Omental fat pad (tissue), 4 donors: Measurements from ENCODE around the gene EFCAB9. TPM values are rescaled to one million over a fixed set of nuclear protein-coding genes. Genes with fewer than 3 reads are reported as not detected.

Source experiments
- ATAC-seq: fragments of 150-250 bp; one replicate; pipeline ENCODE4 v1.9.1; 2016; ENCODE audit warnings: mild to moderate bottlenecking, moderate library complexity; ENCODE audit not compliant: low FRiP score
- DNase-seq: peaks from one replicate; pipeline ENCODE4 v3.0.0-alpha.2; 2019; ENCODE audit warnings: low spot score
- total RNA-seq, 4 donors: library from RNA; depleted of rRNA; stranded (reverse); fragments of >200 nt; gene quantifications; one replicate each; pipeline ENCODE4 v1.1.0, GENCODE V29; 2016
- TF ChIP-seq, protein P1 (sequence below), 3 donors: fragments of 450-650 bp; IDR thresholded peaks; one replicate each; pipeline ENCODE4 v1.5.1; 2016 to 2017; ENCODE audit warnings: antibody characterized with exemption in 3 of 3, mild to moderate bottlenecking in 3 of 3, moderate library complexity in 2 of 3

The EFCAB9 gene
- total RNA-seq, 4 donors from 2014 or later: not detected

DNA sequence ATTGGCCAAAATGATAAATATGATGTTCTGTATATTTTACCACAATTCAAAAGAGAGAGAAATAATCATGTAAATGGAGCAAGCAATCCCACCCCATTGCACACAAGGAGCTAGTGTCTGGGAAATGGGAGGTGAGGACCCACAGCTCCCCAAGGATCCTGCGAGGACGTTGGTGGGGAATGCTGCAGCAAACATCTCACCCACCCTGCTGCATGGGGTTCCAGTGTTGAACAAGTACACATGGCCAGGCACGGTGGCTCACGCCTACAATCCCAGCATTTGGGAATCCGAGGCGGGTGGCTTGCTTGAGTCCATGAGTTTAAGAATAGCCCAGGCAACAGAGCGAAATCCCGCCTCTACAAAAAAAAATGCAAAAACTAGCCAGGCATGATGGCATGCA, 35.0 kb upstream of the EFCAB9 start:
- ATAC-seq (no peak), DNase-seq (no peak)
- TF ChIP-seq, protein P1, sequence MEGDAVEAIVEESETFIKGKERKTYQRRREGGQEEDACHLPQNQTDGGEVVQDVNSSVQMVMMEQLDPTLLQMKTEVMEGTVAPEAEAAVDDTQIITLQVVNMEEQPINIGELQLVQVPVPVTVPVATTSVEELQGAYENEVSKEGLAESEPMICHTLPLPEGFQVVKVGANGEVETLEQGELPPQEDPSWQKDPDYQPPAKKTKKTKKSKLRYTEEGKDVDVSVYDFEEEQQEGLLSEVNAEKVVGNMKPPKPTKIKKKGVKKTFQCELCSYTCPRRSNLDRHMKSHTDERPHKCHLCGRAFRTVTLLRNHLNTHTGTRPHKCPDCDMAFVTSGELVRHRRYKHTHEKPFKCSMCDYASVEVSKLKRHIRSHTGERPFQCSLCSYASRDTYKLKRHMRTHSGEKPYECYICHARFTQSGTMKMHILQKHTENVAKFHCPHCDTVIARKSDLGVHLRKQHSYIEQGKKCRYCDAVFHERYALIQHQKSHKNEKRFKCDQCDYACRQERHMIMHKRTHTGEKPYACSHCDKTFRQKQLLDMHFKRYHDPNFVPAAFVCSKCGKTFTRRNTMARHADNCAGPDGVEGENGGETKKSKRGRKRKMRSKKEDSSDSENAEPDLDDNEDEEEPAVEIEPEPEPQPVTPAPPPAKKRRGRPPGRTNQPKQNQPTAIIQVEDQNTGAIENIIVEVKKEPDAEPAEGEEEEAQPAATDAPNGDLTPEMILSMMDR (IDR thresholded peaks at IDR 0.05): no peak

DNA sequence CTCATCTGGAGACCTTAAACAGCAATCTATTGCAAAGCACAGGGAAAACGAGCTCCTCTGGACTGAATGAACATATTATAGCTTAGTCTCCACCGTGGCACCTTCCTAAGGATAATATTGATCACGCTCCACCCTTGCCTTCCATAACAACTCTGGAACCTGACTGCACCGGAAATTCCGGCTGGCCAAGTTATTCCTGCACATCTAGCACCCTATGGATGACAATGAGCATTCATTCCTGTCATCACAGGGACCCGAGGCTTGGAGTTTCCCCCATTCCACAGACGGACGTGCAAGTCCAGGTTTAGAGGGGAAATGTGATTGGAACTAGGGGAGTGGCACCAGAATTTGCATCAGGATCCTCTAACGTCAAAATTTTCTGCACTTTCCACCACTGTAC, 33.5 kb upstream of the EFCAB9 start:
- ATAC-seq (no peak), DNase-seq (no peak)
- TF ChIP-seq, protein P1 (IDR thresholded peaks at IDR 0.05): no peak

DNA sequence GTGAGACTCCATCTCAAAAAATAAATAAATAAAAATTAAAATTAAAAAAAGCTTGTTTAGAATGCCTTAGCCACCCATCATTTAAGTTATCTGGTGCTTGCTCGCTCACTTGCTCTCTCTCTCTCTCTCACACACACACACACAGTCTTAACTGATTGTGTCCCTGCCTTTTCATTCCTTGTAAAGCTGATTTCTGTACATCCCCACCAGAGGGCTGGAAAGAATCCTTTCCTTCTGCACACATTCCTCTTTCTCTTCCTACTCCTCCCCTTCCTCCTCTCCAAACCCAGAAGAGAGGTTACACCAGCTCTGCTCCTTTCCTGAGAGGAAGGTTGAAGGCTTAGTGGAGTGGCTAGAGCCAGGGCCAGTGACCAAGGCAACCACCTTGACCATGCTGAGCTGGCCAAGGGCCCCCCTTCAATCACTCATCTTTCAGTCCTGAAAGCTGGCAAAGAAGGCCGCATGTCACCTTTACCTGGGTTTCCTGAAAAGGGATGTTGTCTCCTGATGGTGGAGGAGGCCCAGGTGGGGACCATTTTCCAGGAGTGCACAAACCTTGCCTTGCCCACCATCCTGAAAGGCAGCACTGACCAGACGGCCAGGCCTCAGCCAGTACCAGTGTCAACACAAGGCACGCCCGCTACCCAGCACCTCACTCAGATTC, 31.5 kb upstream of the EFCAB9 start:
- TF ChIP-seq, protein P1 (IDR thresholded peaks at IDR 0.05): no peak
- ATAC-seq (no peak), DNase-seq (no peak)

DNA sequence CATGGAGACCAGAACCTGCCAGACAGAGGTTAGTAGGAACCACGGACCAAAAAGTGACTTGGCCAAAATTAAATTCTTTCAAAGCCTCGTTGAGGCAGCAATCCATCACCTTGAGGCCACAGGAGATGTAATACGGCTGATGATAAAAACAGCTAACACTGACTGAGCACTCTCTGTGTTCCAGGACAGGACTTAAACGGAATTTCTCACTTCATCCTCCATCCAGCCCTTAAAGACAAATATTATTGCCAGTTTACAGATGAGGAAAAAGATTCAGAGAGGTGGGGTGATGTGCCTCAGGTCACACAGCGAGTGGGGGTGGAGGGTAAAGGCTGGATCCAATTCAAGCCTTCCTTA, 31.0 kb upstream of the EFCAB9 start:
- no peak for ATAC-seq
- TF ChIP-seq, protein P1 (IDR thresholded peaks at IDR 0.05): no peak
- no peak for DNase-seq

DNA sequence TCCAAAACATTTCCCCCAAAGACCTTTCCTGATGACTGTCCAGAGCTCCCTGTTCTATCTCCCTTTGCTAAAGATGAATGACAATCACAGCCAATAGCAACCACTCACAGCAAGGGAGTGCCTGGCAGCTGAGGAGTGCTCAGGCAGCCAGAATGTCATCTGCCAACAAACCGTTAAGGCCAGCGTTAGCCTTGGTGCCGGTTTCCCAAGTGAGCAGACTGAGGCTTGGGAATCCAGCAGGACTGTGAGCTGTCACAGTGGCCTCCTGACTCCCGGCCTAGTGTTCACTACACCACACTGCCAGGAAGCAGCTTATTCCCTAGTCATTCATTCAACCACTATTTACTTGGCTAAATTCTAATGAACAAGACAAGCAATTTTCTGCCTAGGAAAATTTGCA, 30.6 kb upstream of the EFCAB9 start:
- DNase-seq (no peak), ATAC-seq (no peak)

DNA sequence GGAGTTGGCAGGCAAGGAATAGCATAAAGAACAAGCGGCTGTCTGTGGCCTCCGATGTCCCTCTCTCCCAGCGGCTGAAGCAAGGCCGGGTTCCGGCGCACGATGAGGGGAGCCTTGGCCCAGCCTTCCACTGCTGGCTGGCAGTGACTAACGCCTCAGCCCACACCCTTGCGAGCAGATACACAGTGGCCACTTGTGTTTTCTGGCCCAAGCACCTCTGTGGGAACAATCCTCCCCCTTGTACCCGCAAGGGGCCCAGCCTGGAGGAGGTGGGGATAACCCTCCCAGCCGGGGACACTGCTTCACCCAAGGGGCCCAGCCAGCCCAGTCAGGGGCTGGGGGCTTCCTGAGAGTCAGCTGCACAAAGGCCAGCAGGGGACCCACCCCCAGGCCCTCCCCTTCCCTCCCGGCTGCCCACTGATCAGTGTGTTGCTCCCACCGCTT, 29.2 kb upstream of the EFCAB9 start:
- TF ChIP-seq, protein P1 (IDR thresholded peaks at IDR 0.05): no peak
- DNase-seq: no peak
- no peak for ATAC-seq

More for the DNA sequence above, 30.6 kb upstream of the EFCAB9 start:
- TF ChIP-seq, protein P1 (IDR thresholded peaks at IDR 0.05): no peak

DNA sequence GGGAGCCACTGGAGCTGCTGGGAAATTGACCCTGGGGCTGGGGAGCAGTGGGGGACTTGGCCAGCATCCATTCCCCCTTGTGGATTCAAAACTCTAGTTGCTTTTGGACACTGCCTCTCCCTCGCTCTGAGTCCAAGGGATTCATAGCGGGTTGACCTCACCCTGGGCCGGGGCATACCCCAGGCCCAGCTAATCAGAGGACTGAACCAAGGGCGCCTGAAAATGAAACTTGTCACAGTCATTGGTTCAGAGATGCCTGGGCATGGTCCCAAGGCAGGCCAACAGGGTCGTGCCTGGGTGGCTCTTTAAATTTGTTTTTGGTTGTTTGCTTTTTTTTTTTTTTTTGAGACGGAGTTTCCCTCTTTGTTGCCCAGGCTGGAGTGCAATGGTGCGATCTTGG, 28.5 kb upstream of the EFCAB9 start:
- TF ChIP-seq, protein P1 (IDR thresholded peaks at IDR 0.05): no peak
- no peak for ATAC-seq
- DNase-seq: no peak
